Liver (tissue), 3 donors: ENCODE results near the gene ANKRD10.

Source experiments
- ATF3 ChIP-seq: IDR thresholded peaks from 2 replicates; pipeline ENCODE4 v1.6.1; 2016; ENCODE audit warnings: antibody characterized with exemption
- CTCF ChIP-seq: fragments of 150-350 bp; IDR thresholded peaks from 2 replicates; pipeline ENCODE4 v1.5.1; 2017; ENCODE audit warnings: improper control_type of control experiment, low read depth, low read length; ENCODE audit not compliant: missing input control
- GABPA ChIP-seq, 2 donors: IDR thresholded peaks in 1 of 2; conservative IDR thresholded peaks in 1 of 2; 2 replicates each; pipeline ENCODE4 v1.6.1; 2016; ENCODE audit warnings: antibody characterized with exemption in 2 of 2, mild to moderate bottlenecking in 1 of 2, moderate library complexity in 1 of 2
- JUND ChIP-seq, 2 donors: IDR thresholded peaks; 2 replicates each; pipeline ENCODE4 v1.6.1; 2016; ENCODE audit warnings: antibody characterized with exemption in 2 of 2
- MAX ChIP-seq: IDR thresholded peaks from 2 replicates; pipeline ENCODE4 v1.6.1; 2016; ENCODE audit warnings: antibody characterized with exemption
- NR2F2 ChIP-seq: IDR thresholded peaks from 2 replicates; pipeline ENCODE4 v1.6.1; 2016; ENCODE audit warnings: antibody characterized with exemption
- RAD21 ChIP-seq, 2 donors: IDR thresholded peaks; 2 replicates each; pipeline ENCODE4 v1.6.1; 2016; ENCODE audit warnings: antibody characterized with exemption in 2 of 2, mild to moderate bottlenecking in 2 of 2
- REST ChIP-seq: IDR thresholded peaks from 2 replicates; pipeline ENCODE4 v1.6.1; 2016; ENCODE audit warnings: antibody characterized with exemption, mild to moderate bottlenecking
- ZBTB33 ChIP-seq: IDR thresholded peaks from 2 replicates; pipeline ENCODE4 v1.6.1; 2016; ENCODE audit warnings: antibody characterized with exemption
- donor health status: healthy.
- donor health status: healthy.

- TF ChIP-seq CTCF = no peak
- no peak for TF ChIP-seq ZBTB33
- no peak for TF ChIP-seq GABPA (IDR thresholded peaks at IDR 0.05 in 1 of 2, conservative IDR thresholded peaks at IDR 0.05 in 1 of 2)
- no peak for TF ChIP-seq REST
- TF ChIP-seq MAX = no peak
- no peak for TF ChIP-seq ATF3
- no peak for TF ChIP-seq JUND (IDR thresholded peaks at IDR 0.05)
- no peak for TF ChIP-seq RAD21 (IDR thresholded peaks at IDR 0.05)
- TF ChIP-seq NR2F2 = no peak
Observed at GRCh38 chr13:110950819-110951570, 36.1 kb upstream of the ANKRD10 start.
